Panc1 (cell line): Measurements from ENCODE around the gene HJURP. TPM values are rescaled to one million over a fixed set of nuclear protein-coding genes. Genes with fewer than 3 reads are reported as not detected.
"Not testable (repeated sequence)": the region's sequence is repeated elsewhere in the genome, so short reads cannot be mapped to it uniquely, and the experiment has no call there.

Source experiments
- ATAC-seq: fragments of 200-7000 bp; cut with Tn5 transposase; 2 replicates; pipeline ENCODE4 v1.9.1; 2020; ENCODE audit warnings: mild to moderate bottlenecking, moderate library complexity
- BruUV-seq: library from RNA; stranded (reverse); fragments of 400-500 nt; replicated peaks from 2 replicates; lab custom pipeline; 2021; lab: Mats Ljungman, UMichigan
- CTCF ChIA-PET: fragments of 300-600 bp; sonication (Branson Sonifier 250); formaldehyde crosslinking; loops from one replicate; lab custom pipeline; 2022; ENCODE audit warnings: antibody characterized with exemption; lab: Charles Lee
- POLR2A ChIA-PET: fragments of 300-600 bp; sonication (Branson Sonifier 250); formaldehyde crosslinking; loops from one replicate; lab custom pipeline; 2022; ENCODE audit warnings: antibody characterized with exemption; lab: Charles Lee
- DNase-seq: peaks from one replicate; pipeline ENCODE4 v3.0.0-alpha.2; 2010; ENCODE audit warnings: low read depth, low spot score
- H3K27ac ChIP-seq: 2 replicates; pipeline ENCODE4 v1.5.1; 2011; ENCODE audit warnings: mild to moderate bottlenecking, low read length, inconsistent platforms
- H3K27me3 ChIP-seq: fragments of 200-500 bp; sonication (Bioruptor generic); 2 replicates; pipeline ENCODE4 v1.6.0; 2014; ENCODE audit warnings: low read length, inconsistent platforms; ENCODE audit not compliant: control insufficient read depth, insufficient read depth
- H3K36me3 ChIP-seq: fragments of 200-500 bp; sonication (Bioruptor generic); 2 replicates; pipeline ENCODE4 v1.5.1; 2014; ENCODE audit warnings: inconsistent platforms, mild to moderate bottlenecking, low read length, moderate library complexity; ENCODE audit not compliant: control insufficient read depth, insufficient read depth
- H3K4me1 ChIP-seq: 2 replicates; pipeline ENCODE4 v1.5.1; 2011; ENCODE audit warnings: inconsistent platforms, mild to moderate bottlenecking, low read length, moderate library complexity; ENCODE audit not compliant: control insufficient read depth, insufficient read depth
- H3K4me3 ChIP-seq, 2 experiments: 2 replicates each; pipeline ENCODE4 v1.5.1; 2011 to 2012; ENCODE audit warnings: low read depth in 2 of 2, low read length in 2 of 2, mild to moderate bottlenecking in 2 of 2, inconsistent platforms in 1 of 2, moderate library complexity in 1 of 2
- H3K9me3 ChIP-seq: fragments of 200-500 bp; sonication (Bioruptor generic); 2 replicates; pipeline ENCODE4 v1.5.1; 2014; ENCODE audit warnings: low read depth, mild to moderate bottlenecking, inconsistent platforms, low read length, moderate library complexity; ENCODE audit not compliant: control insufficient read depth, insufficient read depth
- CTCF ChIP-seq: fragments of 450-650 bp; IDR thresholded peaks from 2 replicates; pipeline ENCODE4 v1.5.1; 2017; ENCODE audit warnings: mild to moderate bottlenecking
- POLR2AphosphoS5 ChIP-seq: IDR thresholded peaks from 2 replicates; pipeline ENCODE4 v1.6.1; 2012; ENCODE audit warnings: mild to moderate bottlenecking, low read depth, low read length, moderate library complexity
- REST ChIP-seq, 2 experiments: IDR thresholded peaks; 2 replicates each; pipeline ENCODE4 v1.6.1; 2011 to 2012; ENCODE audit warnings: low read depth in 2 of 2, control low read depth in 1 of 2, low read length in 1 of 2, mild to moderate bottlenecking in 1 of 2, moderate library complexity in 1 of 2; ENCODE audit not compliant: insufficient read depth in 1 of 2
- SIN3A ChIP-seq: IDR thresholded peaks from 2 replicates; pipeline ENCODE4 v1.6.1; 2012; ENCODE audit warnings: low read depth, mild to moderate bottlenecking, low read length, moderate library complexity, borderline replicate concordance; ENCODE audit not compliant: insufficient read depth
- TCF7L2 ChIP-seq: IDR thresholded peaks from 2 replicates; pipeline ENCODE4 v1.6.1; 2011; ENCODE audit warnings: mild to moderate bottlenecking, low read depth, low read length, inconsistent platforms
- in situ Hi-C: cut with HindIII; loops from 2 replicates; pipeline ENCODE4 v1.10.0; 2016; ENCODE audit warnings: low sequenced_read_pairs, low pct_unique_long_range_greater_than_20kb
- intact Hi-C: fragments of 100-400 bp; cut with micrococcal nuclease; formaldehyde crosslinking; loops from one replicate; pipeline ENCODE4 v1.10.0; 2022; ENCODE audit not compliant: unreplicated experiment
- total RNA-seq: library from RNA; stranded (reverse); gene quantifications from one replicate; pipeline ENCODE4 v1.2.1, GENCODE V29; 2021; ENCODE audit not compliant: unreplicated experiment

Gene HJURP
- total RNA-seq, 1 experiment from 2014 or later: 87.0 TPM

- CTCF ChIA-PET: no interaction called here
- intact Hi-C loops (no loop called here), in situ Hi-C loops (no loop called here)
- BruUV-seq: no TSS peak
- no peak for ATAC-seq
- Histone ChIP-seq H3K27ac (no peak overlapping the region), H3K36me3 (no peaks in the 10 kb centered on the region), H3K27me3 (no peaks in the 10 kb centered on the region), H3K4me1 (no peaks in the 10 kb centered on the region), H3K9me3 (peaks cover 16% of the 10 kb centered on the region; the same call in 1 of the 2 replicates), H3K4me3 (no peak overlapping the region)
- POLR2A ChIA-PET: no interaction called here
- no peak for DNase-seq
- TF ChIP-seq POLR2AphosphoS5: no peak
- TF ChIP-seq REST (IDR thresholded peaks at IDR 0.05; ENCODE audit: insufficient read depth in 1 of 2, low read depth in 2 of 2, low read length in 1 of 2): no peak
- no peak for TF ChIP-seq CTCF
- no peak for TF ChIP-seq SIN3A
- TF ChIP-seq TCF7L2: no peak
Observed at GRCh38 chr2:233882353-233882752, 28.0 kb upstream of the HJURP start.

GRCh38 chr2:233872125-233872524 is 17.8 kb upstream of the HJURP start:
- peaks cover 22% of the 10 kb centered on the region; the same call in 1 of the 2 replicates for H3K9me3 ChIP-seq
- H3K36me3 ChIP-seq, DNase-seq, H3K27ac ChIP-seq, intact Hi-C loops, ATAC-seq, H3K4me1 ChIP-seq, BruUV-seq, in situ Hi-C loops, H3K27me3 ChIP-seq, POLR2A ChIA-PET, H3K4me3 ChIP-seq: not testable (repeated sequence)
- CTCF ChIA-PET: interaction anchor here (1.1 kb wide), 1 partner anchor 204 kb away, joined by 3 read pairs; no protein-coding TSS in a partner anchor

- in situ Hi-C loops (no loop called here), intact Hi-C loops (no loop called here)
- CTCF ChIA-PET: interaction anchor here (1.1 kb wide), 1 partner anchor 205 kb away, joined by 3 read pairs; no protein-coding TSS in a partner anchor
- no peak for ATAC-seq
- Histone ChIP-seq H3K4me1 (no peaks in the 10 kb centered on the region), H3K36me3 (no peaks in the 10 kb centered on the region), H3K9me3 (peaks cover 23% of the 10 kb centered on the region; the same call in 1 of the 2 replicates), H3K4me3 (no peak overlapping the region), H3K27ac (no peak overlapping the region), H3K27me3 (no peaks in the 10 kb centered on the region)
- DNase-seq: no peak
- no TSS peak for BruUV-seq
- TF ChIP-seq TCF7L2 (no peak), CTCF (no peak), POLR2AphosphoS5 (no peak), SIN3A (no peak), REST (IDR thresholded peaks at IDR 0.05; ENCODE audit: insufficient read depth in 1 of 2, low read depth in 2 of 2, low read length in 1 of 2) (no peak)
- POLR2A ChIA-PET: no interaction called here
Observed at GRCh38 chr2:233871432-233871831, 17.1 kb upstream of the HJURP start.
